K562 (cell line): ENCODE results near the gene ANGEL2. TPM values are rescaled to one million over a fixed set of nuclear protein-coding genes. Genes with fewer than 3 reads are reported as not detected.
"Not testable (repeated sequence)": the region's sequence is repeated elsewhere in the genome, so short reads cannot be mapped to it uniquely, and the experiment has no call there.

Source experiments
- ADNP ChIP-seq: fragments of 200-800 bp; sonication (Bioruptor generic); IDR thresholded peaks from 2 replicates; pipeline ENCODE4 v1.6.1; 2016; ENCODE audit warnings: missing genetic modification characterization, missing compliant biosample characterization
- BRD4 ChIP-seq: fragments of 200-600 bp; sonication (generic); IDR thresholded peaks from 2 replicates; pipeline ENCODE4 v1.6.1; 2017; ENCODE audit warnings: inconsistent platforms
- BRD9 ChIP-seq: fragments of 450-650 bp; IDR thresholded peaks from 2 replicates; pipeline ENCODE4 v1.6.1; 2018; ENCODE audit warnings: low read depth; ENCODE audit not compliant: partially characterized antibody
- ERF ChIP-seq: fragments of 450-650 bp; formaldehyde crosslinking; IDR thresholded peaks from 2 replicates; pipeline ENCODE4 v1.4.0; 2020; ENCODE audit warnings: mild to moderate bottlenecking, mixed read lengths
- FOXK1 ChIP-seq: sonication (generic); formaldehyde crosslinking; IDR thresholded peaks from 2 replicates; pipeline ENCODE4 v1.8.0; 2022; ENCODE audit warnings: missing genetic modification reagents, mild to moderate bottlenecking, borderline replicate concordance
- FOXK2 ChIP-seq, 2 experiments: fragments of 450-650 bp; IDR thresholded peaks in 1 of 2; conservative IDR thresholded peaks in 1 of 2; 2 replicates each; pipeline ENCODE4 v1.6.1; 2016; ENCODE audit warnings: low read depth in 2 of 2, mild to moderate bottlenecking in 1 of 2
- HDAC3 ChIP-seq: fragments of 450-650 bp; IDR thresholded peaks from 2 replicates; pipeline ENCODE4 v1.6.1; 2018; ENCODE audit warnings: borderline replicate concordance, mild to moderate bottlenecking, moderate library complexity; ENCODE audit not compliant: partially characterized antibody
- MAZ ChIP-seq, 2 experiments: fragments of 450-650 bp in 1 of 2; sonication (generic) in 1 of 2; formaldehyde crosslinking; IDR thresholded peaks in 1 of 2; conservative IDR thresholded peaks in 1 of 2; 2 replicates each; pipeline versions ENCODE4 v1.4.0 to v1.5.0; 2020; ENCODE audit warnings: mild to moderate bottlenecking in 1 of 2, missing genetic modification reagents in 1 of 2
- MYC ChIP-seq, 2 experiments: fragments of 250-450 bp in 1 of 2; sonication (Bioruptor Pico) in 1 of 2; IDR thresholded peaks; 2 replicates each; pipeline versions ENCODE4 v1.5.1 to v1.6.1; 2012 to 2021; ENCODE audit warnings: low read depth in 2 of 2, borderline replicate concordance in 1 of 2, improper control_type of control experiment in 1 of 2, low read length in 1 of 2, mild to moderate bottlenecking in 1 of 2, moderate library complexity in 1 of 2
- NR4A1 ChIP-seq, 2 experiments: fragments of 250-450 bp in 1 of 2; fragments of 450-650 bp in 1 of 2; sonication (Bioruptor Pico) in 1 of 2; IDR thresholded peaks; 2 replicates each; pipeline versions ENCODE4 v1.4.0 to v1.6.1; 2016 to 2020; ENCODE audit warnings: mild to moderate bottlenecking in 2 of 2, missing compliant biosample characterization in 1 of 2, missing genetic modification characterization in 1 of 2, moderate library complexity in 1 of 2
- RBBP5 ChIP-seq: fragments of 200-600 bp; sonication (generic); IDR thresholded peaks from 2 replicates; pipeline ENCODE4 v1.6.1; 2012; ENCODE audit warnings: borderline replicate concordance, mild to moderate bottlenecking, low read length, control low read depth, inconsistent platforms; ENCODE audit not compliant: insufficient read depth, poor library complexity, severe bottlenecking
- RBM25 ChIP-seq: fragments of 200-400 bp; formaldehyde crosslinking; IDR thresholded peaks from 2 replicates; pipeline ENCODE4 v1.6.1; 2018; ENCODE audit warnings: low read length, low read depth, moderate library complexity; ENCODE audit not compliant: severe bottlenecking
- SMARCC2 ChIP-seq: fragments of 450-650 bp; IDR thresholded peaks from 2 replicates; pipeline ENCODE4 v1.6.1; 2017; ENCODE audit warnings: antibody characterized with exemption, moderate library complexity, mild to moderate bottlenecking, low read depth
- ZNF766 ChIP-seq: fragments of 200-800 bp; sonication (Bioruptor generic); conservative IDR thresholded peaks from 2 replicates; pipeline ENCODE4 v1.6.1; 2016; ENCODE audit warnings: missing genetic modification characterization, missing compliant biosample characterization
- polyA plus RNA-seq, 8 experiments: library from polyadenylated mRNA; depleted of rRNA in 4 of 8; stranded (reverse) in 5 of 8; unstranded in 3 of 8; fragments of >200 nt; fragmentation: Nextera tagmentation in 2 of 8; fragmentation: Illumina TruSeq in 1 of 8; extraction: Ambion mirVana in 2 of 8; extraction: Trizol in 1 of 8; gene quantifications; 2 replicates each; pipeline versions ENCODE4 v1.2.1 to v1.2.3, GENCODE V29; 2011 to 2014; ENCODE audit warnings: inconsistent platforms in 1 of 8, missing spikeins in 1 of 8
- total RNA-seq, 7 experiments: library from RNA; depleted of rRNA in 6 of 7; stranded (reverse); fragments of >200 nt in 6 of 7; fragmentation: Illumina TruSeq in 2 of 7; extraction: Trizol in 2 of 7; gene quantifications; 2 replicates each; pipeline versions ENCODE4 v1.2.1 to v1.2.3, GENCODE V29; 2011 to 2021; ENCODE audit warnings: low replicate concordance in 1 of 7
- TF ChIP-seq, protein P1 (sequence below): fragments of 450-650 bp; IDR thresholded peaks from 2 replicates; pipeline ENCODE4 v1.6.1; 2016
- TF ChIP-seq, protein P2 (sequence below), 3 experiments: fragments of 200-800 bp in 1 of 3; fragments of 250-450 bp in 1 of 3; fragments of 450-650 bp in 1 of 3; sonication (Bioruptor Pico) in 1 of 3; sonication (Bioruptor generic) in 1 of 3; formaldehyde crosslinking in 1 of 3; IDR thresholded peaks; 2 replicates each; pipeline versions ENCODE4 v1.6.1 to v1.8.0; 2016 to 2022; ENCODE audit warnings: mild to moderate bottlenecking in 2 of 3, missing genetic modification characterization in 2 of 3, missing compliant biosample characterization in 1 of 3, moderate library complexity in 1 of 3
- TF ChIP-seq, protein P3 (sequence below): fragments of 450-650 bp; IDR thresholded peaks from 2 replicates; pipeline ENCODE4 v1.6.1; 2016; ENCODE audit warnings: antibody characterized with exemption

ANGEL2 gene
- total and polyA plus RNA-seq, 9 of the 15 experiments (the other 6 are each of a cell fraction or from before 2014, with no cell fraction given), result 6.8 to 34.6 (median 26.2) TPM

DNA sequence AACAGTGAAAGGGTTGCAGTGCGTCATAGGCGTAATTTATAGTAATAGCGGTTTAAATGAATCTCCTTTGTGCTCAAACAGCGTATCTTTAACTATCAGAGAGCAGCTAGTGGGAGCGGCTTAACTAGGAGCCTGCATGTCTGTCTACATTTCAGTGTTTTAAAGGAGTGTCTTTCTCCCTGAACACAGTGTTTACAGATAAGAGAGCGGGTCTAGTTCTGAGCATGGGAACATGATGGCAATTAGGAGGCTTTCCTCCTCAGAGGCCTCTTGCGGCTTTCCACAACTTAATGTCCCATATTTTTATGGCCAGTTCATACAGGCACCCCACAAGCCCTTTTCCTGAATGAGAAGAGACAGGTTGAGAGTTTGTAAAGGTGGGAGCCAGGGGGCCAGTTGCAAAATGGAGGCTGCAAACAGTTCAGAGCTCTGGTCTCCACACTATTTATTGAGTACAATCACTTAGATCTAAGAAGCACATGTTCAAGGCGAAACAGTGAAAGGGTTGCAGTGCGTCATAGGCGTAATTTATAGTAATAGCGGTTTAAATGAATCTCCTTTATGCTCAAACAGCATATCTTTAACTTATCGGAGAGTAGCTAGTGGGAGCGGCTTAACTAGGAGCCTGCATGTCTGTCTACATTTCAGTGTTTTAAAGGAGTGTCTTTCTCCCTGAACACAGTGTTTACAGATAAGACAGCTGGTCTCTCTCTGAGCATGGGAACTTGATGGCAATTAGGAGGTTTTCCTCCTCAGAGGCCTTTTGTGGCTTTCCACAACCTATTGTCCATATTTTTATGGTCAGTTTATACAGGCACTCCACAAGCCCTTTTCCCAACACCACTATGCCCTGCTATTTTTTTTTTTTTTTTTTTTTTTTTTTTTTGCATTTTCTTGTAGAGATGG lies 29.9 kb upstream of the ANGEL2 start (continued):
- TF ChIP-seq MAZ (CRISPR knock-in tag; conservative IDR thresholded peaks at IDR 0.05 in 1 of 2, IDR thresholded peaks at IDR 0.05 in 1 of 2) (peak in 1 of 2 experiments; percentile 43; a peak in 2 of 4 replicates), MYC (IDR thresholded peaks at IDR 0.05; ENCODE audit: low read depth, low read length) (peak; percentile 80), MYC (CRISPR knock-in tag; IDR thresholded peaks at IDR 0.05; ENCODE audit: borderline replicate concordance, low read depth) (peak; percentile 63; the same call in 1 of the 2 replicates), BRD4 (peak; percentile 52; the same call in 1 of the 2 replicates), RBM25 (peak; percentile 38), SMARCC2 (peak; percentile 77), HDAC3 (peak; percentile 100), ZNF766 (peak; percentile 63; the same call in 1 of the 2 replicates), RBBP5 (peak; percentile 47), FOXK1 (CRISPR knock-in tag) (0 out of 2 replicates have a peak, but pooled peaks have one; percentile 45), ADNP (tag) (peak; percentile 68), FOXK2 (conservative IDR thresholded peaks at IDR 0.05 in 1 of 2, IDR thresholded peaks at IDR 0.05 in 1 of 2; ENCODE audit: low read depth in 2 of 2) (peak; percentile 49 to 64), ERF (CRISPR knock-in tag) (0 out of 2 replicates have a peak, but pooled peaks have one; percentile 54), NR4A1 (tag; IDR thresholded peaks at IDR 0.05) (peak; percentile 80; the same call in 1 of the 2 replicates), BRD9 (peak; percentile 78)
- TF ChIP-seq, protein P1, sequence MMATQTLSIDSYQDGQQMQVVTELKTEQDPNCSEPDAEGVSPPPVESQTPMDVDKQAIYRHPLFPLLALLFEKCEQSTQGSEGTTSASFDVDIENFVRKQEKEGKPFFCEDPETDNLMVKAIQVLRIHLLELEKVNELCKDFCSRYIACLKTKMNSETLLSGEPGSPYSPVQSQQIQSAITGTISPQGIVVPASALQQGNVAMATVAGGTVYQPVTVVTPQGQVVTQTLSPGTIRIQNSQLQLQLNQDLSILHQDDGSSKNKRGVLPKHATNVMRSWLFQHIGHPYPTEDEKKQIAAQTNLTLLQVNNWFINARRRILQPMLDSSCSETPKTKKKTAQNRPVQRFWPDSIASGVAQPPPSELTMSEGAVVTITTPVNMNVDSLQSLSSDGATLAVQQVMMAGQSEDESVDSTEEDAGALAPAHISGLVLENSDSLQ, result peak; percentile 69
- TF ChIP-seq, protein P2, sequence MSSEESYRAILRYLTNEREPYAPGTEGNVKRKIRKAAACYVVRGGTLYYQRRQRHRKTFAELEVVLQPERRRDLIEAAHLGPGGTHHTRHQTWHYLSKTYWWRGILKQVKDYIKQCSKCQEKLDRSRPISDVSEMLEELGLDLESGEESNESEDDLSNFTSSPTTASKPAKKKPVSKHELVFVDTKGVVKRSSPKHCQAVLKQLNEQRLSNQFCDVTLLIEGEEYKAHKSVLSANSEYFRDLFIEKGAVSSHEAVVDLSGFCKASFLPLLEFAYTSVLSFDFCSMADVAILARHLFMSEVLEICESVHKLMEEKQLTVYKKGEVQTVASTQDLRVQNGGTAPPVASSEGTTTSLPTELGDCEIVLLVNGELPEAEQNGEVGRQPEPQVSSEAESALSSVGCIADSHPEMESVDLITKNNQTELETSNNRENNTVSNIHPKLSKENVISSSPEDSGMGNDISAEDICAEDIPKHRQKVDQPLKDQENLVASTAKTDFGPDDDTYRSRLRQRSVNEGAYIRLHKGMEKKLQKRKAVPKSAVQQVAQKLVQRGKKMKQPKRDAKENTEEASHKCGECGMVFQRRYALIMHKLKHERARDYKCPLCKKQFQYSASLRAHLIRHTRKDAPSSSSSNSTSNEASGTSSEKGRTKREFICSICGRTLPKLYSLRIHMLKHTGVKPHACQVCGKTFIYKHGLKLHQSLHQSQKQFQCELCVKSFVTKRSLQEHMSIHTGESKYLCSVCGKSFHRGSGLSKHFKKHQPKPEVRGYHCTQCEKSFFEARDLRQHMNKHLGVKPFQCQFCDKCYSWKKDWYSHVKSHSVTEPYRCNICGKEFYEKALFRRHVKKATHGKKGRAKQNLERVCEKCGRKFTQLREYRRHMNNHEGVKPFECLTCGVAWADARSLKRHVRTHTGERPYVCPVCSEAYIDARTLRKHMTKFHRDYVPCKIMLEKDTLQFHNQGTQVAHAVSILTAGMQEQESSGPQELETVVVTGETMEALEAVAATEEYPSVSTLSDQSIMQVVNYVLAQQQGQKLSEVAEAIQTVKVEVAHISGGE (CRISPR knock-in tag; IDR thresholded peaks at IDR 0.05), result 0 out of 6 replicates have a peak, but pooled peaks of 1 of the 3 experiments have one; percentile 62
- TF ChIP-seq, protein P3, sequence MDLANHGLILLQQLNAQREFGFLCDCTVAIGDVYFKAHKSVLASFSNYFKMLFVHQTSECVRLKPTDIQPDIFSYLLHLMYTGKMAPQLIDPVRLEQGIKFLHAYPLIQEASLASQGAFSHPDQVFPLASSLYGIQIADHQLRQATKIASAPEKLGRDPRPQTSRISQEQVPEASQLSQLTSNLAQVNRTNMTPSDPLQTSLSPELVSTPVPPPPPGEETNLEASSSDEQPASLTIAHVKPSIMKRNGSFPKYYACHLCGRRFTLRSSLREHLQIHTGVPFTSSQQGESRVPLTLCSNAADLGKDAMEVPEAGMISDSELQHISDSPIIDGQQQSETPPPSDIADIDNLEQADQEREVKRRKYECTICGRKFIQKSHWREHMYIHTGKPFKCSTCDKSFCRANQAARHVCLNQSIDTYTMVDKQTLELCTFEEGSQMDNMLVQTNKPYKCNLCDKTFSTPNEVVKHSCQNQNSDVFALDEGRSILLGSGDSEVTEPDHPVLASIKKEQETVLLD, result peak; percentile 17; the same call in 1 of the 2 replicates
- TF ChIP-seq NR4A1 (CRISPR knock-in tag; IDR thresholded peaks at IDR 0.05), result not testable (repeated sequence)
